Transverse colon (tissue), 4 donors: ENCODE data around the gene ZNF175. TPM values are rescaled to one million over a fixed set of nuclear protein-coding genes. Genes with fewer than 3 reads are reported as not detected.

ENCODE experiments used
- DNase-seq: peaks from one replicate; pipeline ENCODE4 v3.0.0-alpha.2; 2019
- H3K27ac ChIP-seq, 4 donors: fragments of 200-600 bp; sonication (generic); 2 replicates each; pipeline ENCODE4 v1.5.1; 2016 to 2018; ENCODE audit warnings: inconsistent platforms in 4 of 4
- H3K27me3 ChIP-seq: fragments of 200-600 bp; sonication (generic); 2 replicates; pipeline ENCODE4 v1.5.1; 2017; ENCODE audit warnings: inconsistent platforms
- H3K36me3 ChIP-seq, 4 donors: fragments of 200-600 bp; sonication (generic); 2 replicates each; pipeline ENCODE4 v1.5.1; 2017 to 2019; ENCODE audit warnings: inconsistent platforms in 4 of 4
- H3K4me1 ChIP-seq, 4 donors: fragments of 200-600 bp; sonication (generic); 2 replicates each; pipeline ENCODE4 v1.5.1; 2017 to 2020; ENCODE audit warnings: inconsistent platforms in 4 of 4
- H3K4me3 ChIP-seq, 4 donors: fragments of 200-600 bp; sonication (generic); 1 replicate in 1 of 4; 2 replicates in 3 of 4; pipeline versions ENCODE4 v1.5.1 to v1.6.1; 2017 to 2019; ENCODE audit warnings: inconsistent platforms in 4 of 4
- H3K9me3 ChIP-seq, 2 donors: fragments of 200-600 bp; sonication (generic); 2 replicates each; pipeline ENCODE4 v1.5.1; 2017 to 2019; ENCODE audit warnings: inconsistent platforms in 2 of 2
- CTCF ChIP-seq, 5 experiments: fragments of 200-600 bp in 3 of 5; fragments of 450-650 bp in 2 of 5; sonication (generic) in 3 of 5; IDR thresholded peaks; 1 replicate in 2 of 5; 2 replicates in 3 of 5; pipeline ENCODE4 v1.5.1; 2016 to 2017; ENCODE audit warnings: antibody characterized with exemption in 5 of 5, inconsistent platforms in 3 of 5, mild to moderate bottlenecking in 2 of 5, moderate library complexity in 1 of 5
- EP300 ChIP-seq: sonication (generic); formaldehyde crosslinking; IDR thresholded peaks from one replicate; pipeline ENCODE4 v1.6.1; 2017; ENCODE audit warnings: antibody characterized with exemption, low read depth
- POLR2A ChIP-seq: fragments of 450-650 bp; IDR thresholded peaks from one replicate; pipeline ENCODE4 v1.6.1; 2016; ENCODE audit warnings: antibody characterized with exemption, mild to moderate bottlenecking, moderate library complexity
- POLR2AphosphoS5 ChIP-seq, 3 donors: sonication (generic); formaldehyde crosslinking; IDR thresholded peaks; one replicate each; pipeline ENCODE4 v1.6.1; 2016; ENCODE audit warnings: antibody characterized with exemption in 3 of 3
- WGBS, 2 donors: methylation state at CpG; one replicate each; pipeline ENCODE4 v1.1.5; 2018; ENCODE audit warnings: low coverage in 1 of 2; 5-methylcytosine and 5-hydroxymethylcytosine counted together
- in situ Hi-C, 4 donors: fragments of 200-750 bp; cut with MboI; loops; one replicate each; pipeline versions ENCODE4 v1.15.0 to v1.15.1; 2017; ENCODE audit warnings: low sequenced_read_pairs in 3 of 4, low pct_ligation_motif_present in 1 of 4, low pct_unique_long_range_greater_than_20kb in 1 of 4
- intact Hi-C: fragments of 100-400 bp; cut with DNase I; formaldehyde crosslinking; loops from one replicate; pipeline ENCODE4 v1.15.1; 2023; ENCODE audit warnings: low total_unique reads
- total RNA-seq, 4 donors: library from RNA; depleted of rRNA; stranded (reverse); fragments of >200 nt; gene quantifications; one replicate each; pipeline ENCODE4 v1.1.0, GENCODE V29; 2016

The ZNF175 gene
- total RNA-seq, 4 donors from 2014 or later, result 5.6 to 12.7 (median 6.6) TPM

- Histone ChIP-seq H3K27me3 (peaks cover 35% of the 10 kb centered on the region), H3K4me1 (no peaks in the 10 kb centered on the region), H3K36me3 (no peaks in the 10 kb centered on the region), H3K9me3 (no peaks in the 10 kb centered on the region), H3K27ac (no peak overlapping the region), H3K4me3 (no peak overlapping the region)
- no peak for DNase-seq
- intact Hi-C loops (no loop called here), in situ Hi-C loops (no loop called here)
- WGBS, 2 donors, result 29% methylated on average over 4 of the region's 4 CpGs; no CpG with 5 or more reads in 1 of the 2 donors
- TF ChIP-seq POLR2A, result no peak
- TF ChIP-seq POLR2AphosphoS5 (IDR thresholded peaks at IDR 0.05), result no peak
- TF ChIP-seq EP300, result no peak
- no peak for TF ChIP-seq CTCF (IDR thresholded peaks at IDR 0.05)
These were observed 10.7 kb upstream of the ZNF175 start for GRCh38 chr19:51560339-51560738.

- intact Hi-C loops (no loop called here), in situ Hi-C loops (no loop called here)
- H3K27ac ChIP-seq, result no peak overlapping the region
- H3K9me3 ChIP-seq, result no peaks in the 10 kb centered on the region
- no peak overlapping the region for H3K4me3 ChIP-seq
- no peaks in the 10 kb centered on the region for H3K4me1 ChIP-seq
- DNase-seq, result no peak
- H3K27me3 ChIP-seq, result peaks cover 18% of the 10 kb centered on the region
- WGBS, 2 donors, result 37% methylated on average over 6 of the region's 6 CpGs; no CpG with 5 or more reads in 1 of the 2 donors
- TF ChIP-seq EP300 (no peak), CTCF (IDR thresholded peaks at IDR 0.05) (no peak), POLR2AphosphoS5 (IDR thresholded peaks at IDR 0.05) (no peak)
- no peaks in the 10 kb centered on the region for H3K36me3 ChIP-seq
These were observed 6.3 kb upstream of the ZNF175 start for GRCh38 chr19:51564791-51565190.

- DNase-seq, result no peak
- Histone ChIP-seq H3K36me3 (no peaks in the 10 kb centered on the region), H3K9me3 (no peaks in the 10 kb centered on the region), H3K4me1 (peaks cover 0 to 2% (median 0%) of the 10 kb centered on the region in 4 donors), H3K4me3 (no peak overlapping the region), H3K27ac (no peak overlapping the region), H3K27me3 (peaks cover 13% of the 10 kb centered on the region)
- WGBS, 2 donors, result 61 to 70% methylated on average over 3 to 4 of the region's 4 CpGs
- in situ Hi-C loops, result no loop called here
- TF ChIP-seq CTCF (IDR thresholded peaks at IDR 0.05) (no peak), POLR2A (no peak), POLR2AphosphoS5 (IDR thresholded peaks at IDR 0.05) (no peak), EP300 (no peak)
- intact Hi-C loops, result no loop called here
These were observed 5.5 kb upstream of the ZNF175 start for GRCh38 chr19:51565583-51565982.

GRCh38 chr19:51566489-51567100 is 4.5 kb upstream of the ZNF175 start:
- H3K9me3 ChIP-seq, result no peaks in the 10 kb centered on the region
- in situ Hi-C loops (no loop called here), intact Hi-C loops (no loop called here)
- 70 to 85% methylated on average over 7 to 8 of the region's 8 CpGs for WGBS, 2 donors
- no peak overlapping the region for H3K4me3 ChIP-seq
- DNase-seq, result no peak
- peaks cover 0 to 5% (median under 1%) of the 10 kb centered on the region in 4 donors for H3K4me1 ChIP-seq
- no peak overlapping the region for H3K27ac ChIP-seq
- no peak for TF ChIP-seq EP300
- no peak for TF ChIP-seq CTCF (IDR thresholded peaks at IDR 0.05)
- no peak for TF ChIP-seq POLR2A
- TF ChIP-seq POLR2AphosphoS5 (IDR thresholded peaks at IDR 0.05), result no peak
- H3K27me3 ChIP-seq, result peaks cover 12% of the 10 kb centered on the region
- no peaks in the 10 kb centered on the region for H3K36me3 ChIP-seq
